Right lobe of liver (tissue), 4 donors: ENCODE data around the gene SNRPA.

Source experiments
- POLR2A ChIP-seq: fragments of 450-650 bp; IDR thresholded peaks from one replicate; pipeline ENCODE4 v1.6.1; 2017; ENCODE audit warnings: antibody characterized with exemption, mild to moderate bottlenecking
- TF ChIP-seq, protein P1 (sequence below), 4 donors: fragments of 200-600 bp in 3 of 4; fragments of 450-650 bp in 1 of 4; IDR thresholded peaks; one replicate each; pipeline versions ENCODE4 v1.5.1 to v1.8.0; 2016 to 2022; ENCODE audit warnings: antibody characterized with exemption in 4 of 4, mild to moderate bottlenecking in 2 of 4
- donor health status: DM: no; HTN: no; CAD: no.
- donor health status: DM: no; HTN: no; CAD: no.
- donor health status: DM: no; HTN: yes; CAD: no.

DNA sequence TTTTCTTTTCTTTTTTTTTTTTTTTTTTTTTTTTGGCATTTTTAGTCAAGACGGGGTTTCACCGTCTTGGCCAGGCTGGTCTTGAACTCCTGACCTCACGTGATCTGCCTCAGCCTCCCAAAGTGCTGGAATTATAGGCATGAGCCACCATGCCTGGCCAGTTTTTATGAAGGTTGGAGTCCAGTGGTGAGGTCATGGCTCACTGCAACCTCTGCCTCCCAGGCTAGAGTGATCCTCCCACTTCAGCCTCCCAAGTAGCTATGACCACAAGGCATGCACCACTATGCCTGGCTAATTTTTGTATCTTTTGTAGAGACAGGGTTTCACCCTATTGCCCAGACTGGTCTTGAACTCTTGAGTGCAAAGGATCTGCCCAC, 4.2 kb downstream of the SNRPA start:
- TF ChIP-seq, protein P1, sequence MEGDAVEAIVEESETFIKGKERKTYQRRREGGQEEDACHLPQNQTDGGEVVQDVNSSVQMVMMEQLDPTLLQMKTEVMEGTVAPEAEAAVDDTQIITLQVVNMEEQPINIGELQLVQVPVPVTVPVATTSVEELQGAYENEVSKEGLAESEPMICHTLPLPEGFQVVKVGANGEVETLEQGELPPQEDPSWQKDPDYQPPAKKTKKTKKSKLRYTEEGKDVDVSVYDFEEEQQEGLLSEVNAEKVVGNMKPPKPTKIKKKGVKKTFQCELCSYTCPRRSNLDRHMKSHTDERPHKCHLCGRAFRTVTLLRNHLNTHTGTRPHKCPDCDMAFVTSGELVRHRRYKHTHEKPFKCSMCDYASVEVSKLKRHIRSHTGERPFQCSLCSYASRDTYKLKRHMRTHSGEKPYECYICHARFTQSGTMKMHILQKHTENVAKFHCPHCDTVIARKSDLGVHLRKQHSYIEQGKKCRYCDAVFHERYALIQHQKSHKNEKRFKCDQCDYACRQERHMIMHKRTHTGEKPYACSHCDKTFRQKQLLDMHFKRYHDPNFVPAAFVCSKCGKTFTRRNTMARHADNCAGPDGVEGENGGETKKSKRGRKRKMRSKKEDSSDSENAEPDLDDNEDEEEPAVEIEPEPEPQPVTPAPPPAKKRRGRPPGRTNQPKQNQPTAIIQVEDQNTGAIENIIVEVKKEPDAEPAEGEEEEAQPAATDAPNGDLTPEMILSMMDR (IDR thresholded peaks at IDR 0.05): no peak
- no peak for TF ChIP-seq POLR2A
